NOMO-1 treated with DMSO at 0.1 percent for 48 hours (cell line): ENCODE results near the gene PRKAG2.
A peak's percentile ranks its signal among the peaks of the same experiment; 100 is the strongest.
"Not testable (repeated sequence)": the region's sequence is repeated elsewhere in the genome, so short reads cannot be mapped to it uniquely, and the experiment has no call there.

ENCODE experiments used
- DNase-seq: peaks from one replicate; lab custom pipeline; 2025; ENCODE audit not compliant: unreplicated experiment; lab: John Stamatoyannopoulos, UW

PRKAG2 gene

GRCh38 chr7:151539088-151539671, 337.7 kb downstream of the PRKAG2 start:
- DNase-seq: no peak

- DNase-seq: no peak
Measured at GRCh38 chr7:151537818-151538561, 338.9 kb downstream of the PRKAG2 start.

- DNase-seq: not testable (repeated sequence)
Measured at GRCh38 chr7:151536178-151536577, 340.7 kb downstream of the PRKAG2 start.

- DNase-seq: no peak
Measured at GRCh38 chr7:151529842-151530241, 347.1 kb downstream of the PRKAG2 start.

GRCh38 chr7:151524845-151525244, 352.1 kb downstream of the PRKAG2 start:
- no peak for DNase-seq

GRCh38 chr7:151524331-151524730, 352.6 kb downstream of the PRKAG2 start:
- DNase-seq: no peak

GRCh38 chr7:151520419-151521261, 356.3 kb downstream of the PRKAG2 start:
- no peak for DNase-seq

GRCh38 chr7:151519765-151520418, 357.0 kb downstream of the PRKAG2 start, which contains the start of gene RHEB:
Gene RHEB (minus strand): TSS chr7:151519895. CDS start chr7:151519511, 384 bp downstream.
- peak; percentile 96 for DNase-seq

- DNase-seq: peak; percentile 1
Measured at GRCh38 chr7:151518947-151519764, 357.8 kb downstream of the PRKAG2 start.

GRCh38 chr7:151518105-151518946, 358.6 kb downstream of the PRKAG2 start:
- peak; percentile 2 for DNase-seq

GRCh38 chr7:151517601-151518104, 359.3 kb downstream of the PRKAG2 start:
- DNase-seq: no peak

GRCh38 chr7:151515276-151515565, 361.7 kb downstream of the PRKAG2 start:
- no peak for DNase-seq

GRCh38 chr7:151514461-151515275, 362.2 kb downstream of the PRKAG2 start:
- no peak for DNase-seq

- no peak for DNase-seq
Measured at GRCh38 chr7:151513133-151513532, 363.8 kb downstream of the PRKAG2 start.

GRCh38 chr7:151512353-151512752, 364.6 kb downstream of the PRKAG2 start:
- DNase-seq: no peak

GRCh38 chr7:151511946-151512345, 365.0 kb downstream of the PRKAG2 start:
- DNase-seq: peak; percentile 7

GRCh38 chr7:151511270-151511669, 365.6 kb downstream of the PRKAG2 start:
- no peak for DNase-seq

- no peak for DNase-seq
Measured at GRCh38 chr7:151509670-151510333, 367.1 kb downstream of the PRKAG2 start.
